ENCODE measurements around the gene DHRSX.

DNA sequence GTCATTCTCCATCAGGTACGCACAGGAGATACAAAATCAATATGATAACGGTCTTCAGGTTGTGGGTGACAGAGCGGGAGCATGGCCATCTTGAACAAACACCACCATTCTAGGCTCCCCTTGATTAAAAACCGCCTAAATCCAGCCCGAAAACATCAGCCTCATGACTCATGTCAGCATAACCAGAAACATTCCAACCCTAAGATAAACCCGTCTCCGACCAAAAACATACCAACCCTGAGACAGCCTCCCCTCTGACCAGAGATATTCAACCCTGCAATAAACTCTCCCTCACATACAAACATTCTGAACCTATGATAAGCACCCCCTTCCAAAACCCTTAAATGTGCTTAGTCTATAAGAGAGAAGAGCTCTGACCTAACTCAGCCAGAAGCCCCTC is 157.9 kb downstream of the DHRSX start:
- TF ChIP-seq, protein P1, sequence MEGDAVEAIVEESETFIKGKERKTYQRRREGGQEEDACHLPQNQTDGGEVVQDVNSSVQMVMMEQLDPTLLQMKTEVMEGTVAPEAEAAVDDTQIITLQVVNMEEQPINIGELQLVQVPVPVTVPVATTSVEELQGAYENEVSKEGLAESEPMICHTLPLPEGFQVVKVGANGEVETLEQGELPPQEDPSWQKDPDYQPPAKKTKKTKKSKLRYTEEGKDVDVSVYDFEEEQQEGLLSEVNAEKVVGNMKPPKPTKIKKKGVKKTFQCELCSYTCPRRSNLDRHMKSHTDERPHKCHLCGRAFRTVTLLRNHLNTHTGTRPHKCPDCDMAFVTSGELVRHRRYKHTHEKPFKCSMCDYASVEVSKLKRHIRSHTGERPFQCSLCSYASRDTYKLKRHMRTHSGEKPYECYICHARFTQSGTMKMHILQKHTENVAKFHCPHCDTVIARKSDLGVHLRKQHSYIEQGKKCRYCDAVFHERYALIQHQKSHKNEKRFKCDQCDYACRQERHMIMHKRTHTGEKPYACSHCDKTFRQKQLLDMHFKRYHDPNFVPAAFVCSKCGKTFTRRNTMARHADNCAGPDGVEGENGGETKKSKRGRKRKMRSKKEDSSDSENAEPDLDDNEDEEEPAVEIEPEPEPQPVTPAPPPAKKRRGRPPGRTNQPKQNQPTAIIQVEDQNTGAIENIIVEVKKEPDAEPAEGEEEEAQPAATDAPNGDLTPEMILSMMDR (IDR thresholded peaks at IDR 0.05): no peak
- TF ChIP-seq EP300 (IDR thresholded peaks at IDR 0.05): no peak

Measured in esophagus muscularis mucosa (tissue), 3 donors.